Inferior parietal cortex (tissue), 1 donor: ENCODE data around the gene POR.

Experiments used
- DNase-seq: peaks from one replicate; pipeline ENCODE4 v3.0.0-alpha.2; 2016; ENCODE audit errors: extremely low spot score

POR gene

DNA sequence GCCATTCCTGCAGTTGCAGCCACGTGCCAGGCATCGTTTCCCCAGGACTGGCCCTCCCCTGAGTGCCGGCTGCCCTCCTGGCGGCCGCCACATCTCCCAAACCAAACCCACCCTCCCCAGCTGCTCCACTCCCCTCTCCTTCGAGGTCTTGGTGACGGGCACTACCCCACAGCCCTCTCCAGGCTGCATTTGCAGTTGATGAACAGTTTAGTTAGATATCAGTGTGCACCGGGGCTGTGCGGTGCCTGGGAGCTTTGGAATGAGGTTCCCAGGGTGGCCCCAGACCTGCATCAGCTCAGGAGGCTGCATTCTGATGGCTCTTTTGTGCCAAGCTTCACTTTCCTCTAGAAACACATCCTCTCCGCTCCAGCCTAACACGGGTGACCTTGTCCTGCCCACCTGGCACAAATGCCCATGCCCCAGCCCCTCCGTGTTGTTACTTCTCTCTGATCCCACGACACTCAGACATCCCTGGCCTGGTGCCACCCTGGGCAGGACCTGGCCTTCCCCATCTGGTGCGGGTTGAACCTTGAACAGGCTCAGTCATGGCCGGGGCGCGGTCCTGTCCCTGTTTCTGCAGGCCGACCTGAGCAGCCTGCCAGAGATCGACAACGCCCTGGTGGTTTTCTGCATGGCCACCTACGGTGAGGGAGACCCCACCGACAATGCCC lies 64.9 kb downstream of the POR start:
- DNase-seq, result no peak

DNA sequence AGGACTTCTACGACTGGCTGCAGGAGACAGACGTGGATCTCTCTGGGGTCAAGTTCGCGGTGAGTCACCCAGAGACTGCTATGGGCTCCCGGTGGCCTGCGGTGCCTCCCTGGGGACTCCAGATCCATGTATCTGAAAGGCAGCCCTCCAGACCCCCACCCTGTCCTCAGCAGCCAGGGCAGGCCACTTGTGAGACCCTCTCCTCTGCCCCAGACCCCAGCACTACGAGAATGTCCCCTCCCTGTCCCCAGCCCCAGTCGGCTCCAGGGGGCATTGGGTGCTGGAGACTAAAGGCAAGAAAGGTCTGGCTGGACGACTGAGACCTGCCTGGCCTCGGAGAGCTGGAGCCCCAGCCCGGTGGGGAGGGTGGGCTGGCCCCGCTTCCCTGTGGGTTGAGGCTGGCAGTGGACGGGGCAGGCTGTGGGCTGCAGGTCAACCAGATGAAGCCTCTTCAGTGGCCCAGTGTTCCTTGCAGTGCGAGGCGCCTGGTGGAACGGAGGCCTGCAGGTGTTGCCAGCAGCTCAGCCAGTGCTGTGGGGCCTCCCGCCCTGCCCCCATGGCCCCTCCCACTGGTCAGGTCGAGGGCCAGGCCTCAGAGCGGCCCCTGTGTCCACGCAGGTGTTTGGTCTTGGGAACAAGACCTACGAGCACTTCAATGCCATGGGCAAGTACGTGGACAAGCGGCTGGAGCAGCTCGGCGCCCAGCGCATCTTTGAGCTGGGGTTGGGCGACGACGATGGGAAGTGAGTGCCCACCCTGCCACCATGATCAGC lies 65.7 kb downstream of the POR start:
- DNase-seq, result no peak

DNA sequence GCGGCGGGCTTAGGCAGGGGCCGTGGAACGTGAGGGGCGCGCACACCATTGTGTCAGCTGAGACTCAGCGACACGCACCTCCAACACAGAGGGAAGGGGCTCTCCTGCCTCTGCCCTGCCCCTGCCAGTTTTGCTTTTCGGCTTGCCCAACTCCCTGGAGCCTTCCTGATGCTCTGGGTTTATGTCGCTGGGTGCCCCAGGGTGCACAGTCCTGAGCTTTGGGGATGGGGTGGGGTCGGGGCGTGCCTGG lies 66.2 kb downstream of the POR start:
- DNase-seq, result no peak

DNA sequence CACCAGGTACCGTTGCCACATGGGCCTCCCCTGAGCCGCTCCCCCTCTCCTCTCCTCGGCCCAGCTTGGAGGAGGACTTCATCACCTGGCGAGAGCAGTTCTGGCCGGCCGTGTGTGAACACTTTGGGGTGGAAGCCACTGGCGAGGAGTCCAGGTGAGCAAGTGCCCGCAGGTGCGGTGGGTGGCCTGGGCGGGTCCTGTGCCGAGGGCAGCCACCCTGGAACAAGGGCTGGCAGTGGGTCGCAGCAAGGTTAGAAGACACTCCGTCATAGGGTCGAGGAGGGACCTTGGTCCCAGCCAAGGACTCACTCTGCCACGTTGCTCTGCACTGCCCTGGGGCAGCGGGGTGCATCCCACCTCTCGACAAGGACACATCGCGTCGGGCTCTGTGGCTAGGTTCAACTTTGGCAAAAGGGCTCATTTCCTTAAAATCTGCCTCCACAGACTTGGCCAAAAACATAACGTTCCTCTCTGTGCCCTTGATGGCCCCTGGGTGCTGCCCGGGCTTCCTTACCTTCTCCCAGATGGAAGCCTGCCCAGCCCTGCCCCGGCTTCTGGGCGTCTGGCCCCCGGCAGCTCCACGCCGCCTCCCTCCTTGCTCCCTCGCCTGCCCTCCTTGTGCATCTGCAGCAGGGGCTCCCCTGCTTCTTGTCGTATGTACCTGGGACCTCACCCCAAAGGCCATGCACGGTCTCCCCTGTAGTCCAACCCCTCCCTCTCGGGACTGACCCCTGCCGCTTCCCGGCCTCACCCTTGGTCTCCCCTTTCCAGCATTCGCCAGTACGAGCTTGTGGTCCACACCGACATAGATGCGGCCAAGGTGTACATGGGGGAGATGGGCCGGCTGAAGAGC lies 66.7 kb downstream of the POR start:
- DNase-seq, result no peak

DNA sequence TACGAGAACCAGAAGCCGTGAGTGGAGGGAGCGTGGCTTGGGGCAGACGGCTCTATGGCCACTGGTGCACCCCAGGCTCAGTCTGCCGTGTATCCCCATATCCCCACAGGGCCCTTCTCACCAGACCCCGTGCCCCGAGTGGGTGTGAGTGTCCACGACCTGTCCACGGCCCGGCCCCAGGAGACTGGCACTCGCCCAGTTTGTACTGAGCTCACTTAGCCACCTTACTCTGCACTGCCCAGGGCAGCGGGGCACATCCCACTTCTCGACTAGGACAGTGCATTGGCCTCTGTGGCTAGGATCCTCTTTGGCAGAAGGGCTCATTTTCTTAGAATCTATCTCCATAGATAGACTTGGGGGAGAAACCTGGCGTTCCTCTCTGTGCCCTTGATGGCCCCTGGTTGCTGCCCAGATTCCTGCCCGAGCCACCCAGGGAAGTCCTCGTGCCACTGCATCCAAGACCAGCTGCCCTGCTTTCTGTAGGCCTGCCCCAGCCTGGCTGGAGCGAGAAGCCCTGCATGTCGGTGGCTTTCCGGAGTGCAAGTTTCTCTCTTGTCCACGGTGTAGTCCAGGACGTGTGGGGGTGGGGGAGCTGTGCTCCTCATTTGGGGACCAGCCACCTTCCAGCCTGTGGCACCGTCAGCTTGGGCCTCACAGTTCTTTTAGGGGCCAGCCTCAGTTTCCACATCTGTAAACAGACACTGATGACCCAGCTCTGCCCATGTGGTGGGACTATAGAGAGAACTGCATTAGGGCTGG lies 67.5 kb downstream of the POR start:
- no peak for DNase-seq

DNA sequence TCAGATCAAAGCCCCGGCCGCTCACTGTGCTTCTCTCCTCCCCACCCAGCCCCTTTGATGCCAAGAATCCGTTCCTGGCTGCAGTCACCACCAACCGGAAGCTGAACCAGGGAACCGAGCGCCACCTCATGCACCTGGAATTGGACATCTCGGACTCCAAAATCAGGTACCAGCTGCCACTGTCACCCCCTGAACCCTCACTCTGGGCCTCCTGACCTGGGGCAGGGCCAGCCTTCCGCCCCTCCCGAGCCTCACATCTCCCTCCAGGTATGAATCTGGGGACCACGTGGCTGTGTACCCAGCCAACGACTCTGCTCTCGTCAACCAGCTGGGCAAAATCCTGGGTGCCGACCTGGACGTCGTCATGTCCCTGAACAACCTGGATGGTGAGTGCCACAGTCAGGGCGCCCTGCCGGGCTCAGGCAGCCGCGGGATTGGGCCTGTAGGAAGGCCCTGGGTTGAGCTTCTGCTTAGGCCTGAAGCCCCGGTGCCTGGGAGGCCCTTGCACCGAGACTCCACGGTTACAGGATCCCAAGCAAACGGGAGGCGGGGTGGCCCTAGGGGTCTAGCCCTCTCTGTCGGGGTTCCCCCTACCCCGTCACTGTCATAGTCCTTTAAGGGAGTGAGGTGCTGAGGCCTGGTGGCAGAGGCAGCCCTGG lies 68.6 kb downstream of the POR start:
- DNase-seq, result no peak

DNA sequence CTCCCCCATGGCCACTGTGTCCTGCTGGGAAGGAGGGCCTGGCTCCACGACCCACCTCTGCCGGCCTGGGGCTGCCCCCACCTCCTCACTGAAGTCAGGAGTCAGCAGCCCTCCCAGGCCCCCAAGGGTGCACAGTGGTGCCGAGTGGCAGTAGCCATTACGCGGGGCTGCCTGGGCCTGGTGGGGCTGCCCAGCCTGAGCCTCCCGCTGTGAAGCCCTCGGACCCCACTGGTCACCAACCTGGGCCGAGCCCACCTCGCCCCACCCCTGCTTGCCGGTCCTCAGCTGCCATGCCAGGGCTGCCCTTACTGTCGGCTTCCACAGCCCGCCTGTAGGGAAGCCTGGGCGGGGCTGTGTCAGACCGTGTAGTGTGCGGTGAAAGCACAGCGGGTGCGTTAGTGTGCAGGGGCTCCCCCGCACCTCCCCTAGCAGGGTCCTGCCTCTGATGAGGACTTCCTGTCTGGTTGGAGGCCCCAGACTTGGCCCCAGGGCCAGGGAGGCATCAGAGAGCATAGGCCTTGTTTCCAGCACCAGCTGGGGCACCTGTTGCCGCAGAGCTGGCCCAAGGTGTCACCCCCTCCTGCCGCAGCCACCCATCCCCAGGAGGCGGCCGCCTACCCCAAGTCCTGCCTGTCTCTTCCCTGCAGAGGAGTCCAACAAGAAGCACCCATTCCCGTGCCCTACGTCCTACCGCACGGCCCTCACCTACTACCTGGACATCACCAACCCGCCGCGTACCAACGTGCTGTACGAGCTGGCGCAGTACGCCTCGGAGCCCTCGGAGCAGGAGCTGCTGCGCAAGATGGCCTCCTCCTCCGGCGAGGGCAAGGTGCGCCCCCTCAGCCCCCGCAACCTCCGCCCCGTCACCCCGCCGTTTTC lies 69.4 kb downstream of the POR start:
- DNase-seq, result no peak

DNA sequence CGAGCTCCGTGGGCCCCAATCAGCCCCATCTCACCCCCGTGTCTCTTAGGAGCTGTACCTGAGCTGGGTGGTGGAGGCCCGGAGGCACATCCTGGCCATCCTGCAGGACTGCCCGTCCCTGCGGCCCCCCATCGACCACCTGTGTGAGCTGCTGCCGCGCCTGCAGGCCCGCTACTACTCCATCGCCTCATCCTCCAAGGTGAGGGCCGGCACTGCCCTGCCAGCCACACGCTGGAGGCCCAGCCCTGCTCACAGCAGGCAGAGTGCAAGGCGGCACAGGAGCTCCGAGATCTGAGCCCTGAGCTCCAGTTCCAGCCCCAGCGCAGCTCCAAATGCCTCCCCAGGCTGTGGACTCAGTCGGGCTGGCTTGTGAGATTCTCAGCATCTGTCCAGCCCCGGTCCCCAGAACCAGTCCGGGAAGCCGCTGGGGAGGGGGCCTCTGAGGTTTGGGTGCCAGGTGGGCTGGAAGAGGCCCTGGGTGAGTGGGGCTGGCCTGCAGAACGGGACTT lies 70.1 kb downstream of the POR start:
- no peak for DNase-seq

DNA sequence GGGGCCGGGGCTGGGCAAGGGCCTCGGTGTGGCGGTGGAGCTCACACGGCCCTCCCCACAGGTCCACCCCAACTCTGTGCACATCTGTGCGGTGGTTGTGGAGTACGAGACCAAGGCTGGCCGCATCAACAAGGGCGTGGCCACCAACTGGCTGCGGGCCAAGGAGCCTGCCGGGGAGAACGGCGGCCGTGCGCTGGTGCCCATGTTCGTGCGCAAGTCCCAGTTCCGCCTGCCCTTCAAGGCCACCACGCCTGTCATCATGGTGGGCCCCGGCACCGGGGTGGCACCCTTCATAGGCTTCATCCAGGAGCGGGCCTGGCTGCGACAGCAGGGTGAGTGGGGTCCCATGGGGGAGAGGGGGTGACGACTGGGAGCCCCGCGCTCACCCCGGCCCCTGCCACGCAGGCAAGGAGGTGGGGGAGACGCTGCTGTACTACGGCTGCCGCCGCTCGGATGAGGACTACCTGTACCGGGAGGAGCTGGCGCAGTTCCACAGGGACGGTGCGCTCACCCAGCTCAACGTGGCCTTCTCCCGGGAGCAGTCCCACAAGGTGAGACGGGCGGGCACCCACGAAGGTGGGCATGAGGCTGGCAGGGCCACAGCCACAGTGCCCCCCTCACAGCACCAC lies 70.7 kb downstream of the POR start:
- no peak for DNase-seq

DNA sequence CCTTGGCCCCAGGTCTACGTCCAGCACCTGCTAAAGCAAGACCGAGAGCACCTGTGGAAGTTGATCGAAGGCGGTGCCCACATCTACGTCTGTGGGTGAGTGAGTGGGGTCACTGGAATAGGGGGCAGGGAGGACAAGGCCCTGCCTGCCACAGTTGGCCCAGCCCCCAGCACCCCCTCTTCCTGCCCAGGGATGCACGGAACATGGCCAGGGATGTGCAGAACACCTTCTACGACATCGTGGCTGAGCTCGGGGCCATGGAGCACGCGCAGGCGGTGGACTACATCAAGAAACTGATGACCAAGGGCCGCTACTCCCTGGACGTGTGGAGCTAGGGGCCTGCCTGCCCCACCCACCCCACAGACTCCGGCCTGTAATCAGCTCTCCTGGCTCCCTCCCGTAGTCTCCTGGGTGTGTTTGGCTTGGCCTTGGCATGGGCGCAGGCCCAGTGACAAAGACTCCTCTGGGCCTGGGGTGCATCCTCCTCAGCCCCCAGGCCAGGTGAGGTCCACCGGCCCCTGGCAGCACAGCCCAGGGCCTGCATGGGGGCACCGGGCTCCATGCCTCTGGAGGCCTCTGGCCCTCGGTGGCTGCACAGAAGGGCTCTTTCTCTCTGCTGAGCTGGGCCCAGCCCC lies 71.3 kb downstream of the POR start:
- no peak for DNase-seq

DNA sequence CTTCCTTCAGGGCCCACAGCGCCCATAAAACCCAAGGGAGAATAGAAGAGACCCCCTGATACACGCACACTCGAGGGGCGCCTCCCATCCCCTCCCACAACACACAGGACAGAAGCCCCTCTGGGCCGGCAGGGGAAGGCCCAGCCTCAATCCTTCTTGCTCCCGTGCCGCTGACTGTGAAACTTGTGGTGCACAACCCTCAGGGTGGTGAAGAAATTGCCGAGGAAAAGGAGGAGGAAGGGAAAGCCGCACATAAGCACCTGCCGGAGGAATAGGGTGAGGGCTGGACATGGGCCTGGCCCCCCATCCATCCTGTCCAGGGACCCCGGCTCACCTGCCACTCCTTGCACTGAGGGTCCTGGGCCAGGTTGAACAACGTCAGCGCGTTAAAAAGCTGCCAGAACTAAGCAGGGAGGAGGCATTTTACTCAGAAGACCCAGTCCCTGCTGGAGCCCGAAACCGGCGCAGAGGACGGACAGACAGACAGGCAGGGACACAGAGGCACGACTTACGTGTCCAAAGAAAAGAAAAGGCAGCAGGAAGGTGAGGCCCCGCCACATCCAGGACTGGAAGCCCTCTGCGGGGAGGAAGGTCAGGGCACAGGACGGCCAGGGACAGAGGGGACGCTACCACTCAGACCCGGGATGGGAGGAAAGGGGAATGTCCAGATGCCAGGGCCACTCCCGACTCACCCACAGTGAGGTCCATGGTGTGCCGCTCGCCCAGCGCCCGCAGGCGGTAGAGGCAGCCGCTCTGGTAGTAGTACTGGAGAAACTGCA lies 72.3 kb downstream of the POR start:
- DNase-seq, result no peak

DNA sequence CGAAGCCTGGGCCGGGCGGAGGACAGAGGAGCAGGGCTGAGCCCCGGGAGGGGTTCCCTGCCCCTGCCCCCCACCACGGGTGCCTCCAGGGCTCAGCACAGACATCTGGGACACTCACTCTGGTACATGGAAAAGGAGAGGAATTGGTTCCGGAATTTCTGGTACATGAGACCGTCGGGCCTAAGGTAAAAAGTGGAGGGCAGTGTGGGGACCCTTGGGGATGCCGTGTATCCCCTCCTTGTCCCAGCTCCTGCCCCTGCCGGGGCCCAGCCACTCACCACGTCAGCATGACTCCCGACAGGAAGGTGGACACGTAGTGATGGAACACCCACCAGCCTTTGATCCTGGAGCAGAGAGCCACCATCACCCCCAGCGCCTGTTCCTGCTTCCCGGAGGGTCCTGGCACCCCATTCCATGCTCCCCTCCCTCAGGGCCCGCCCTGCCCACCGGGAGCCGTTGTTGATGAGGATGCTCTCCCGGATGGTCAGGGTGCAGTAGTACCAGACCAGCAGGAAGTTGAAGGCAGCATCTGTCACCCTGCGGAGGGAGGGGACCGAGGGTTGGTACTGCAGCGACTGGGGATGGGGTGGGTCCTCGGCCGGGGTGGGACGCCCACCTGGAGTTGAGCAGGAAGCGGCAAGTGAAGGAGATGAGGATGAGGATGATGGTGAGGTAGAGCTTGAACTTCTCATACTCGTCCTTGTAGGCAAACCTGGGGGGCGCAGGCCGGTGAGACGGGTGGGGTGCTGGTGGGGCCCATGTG lies 73.0 kb downstream of the POR start:
- no peak for DNase-seq

DNA sequence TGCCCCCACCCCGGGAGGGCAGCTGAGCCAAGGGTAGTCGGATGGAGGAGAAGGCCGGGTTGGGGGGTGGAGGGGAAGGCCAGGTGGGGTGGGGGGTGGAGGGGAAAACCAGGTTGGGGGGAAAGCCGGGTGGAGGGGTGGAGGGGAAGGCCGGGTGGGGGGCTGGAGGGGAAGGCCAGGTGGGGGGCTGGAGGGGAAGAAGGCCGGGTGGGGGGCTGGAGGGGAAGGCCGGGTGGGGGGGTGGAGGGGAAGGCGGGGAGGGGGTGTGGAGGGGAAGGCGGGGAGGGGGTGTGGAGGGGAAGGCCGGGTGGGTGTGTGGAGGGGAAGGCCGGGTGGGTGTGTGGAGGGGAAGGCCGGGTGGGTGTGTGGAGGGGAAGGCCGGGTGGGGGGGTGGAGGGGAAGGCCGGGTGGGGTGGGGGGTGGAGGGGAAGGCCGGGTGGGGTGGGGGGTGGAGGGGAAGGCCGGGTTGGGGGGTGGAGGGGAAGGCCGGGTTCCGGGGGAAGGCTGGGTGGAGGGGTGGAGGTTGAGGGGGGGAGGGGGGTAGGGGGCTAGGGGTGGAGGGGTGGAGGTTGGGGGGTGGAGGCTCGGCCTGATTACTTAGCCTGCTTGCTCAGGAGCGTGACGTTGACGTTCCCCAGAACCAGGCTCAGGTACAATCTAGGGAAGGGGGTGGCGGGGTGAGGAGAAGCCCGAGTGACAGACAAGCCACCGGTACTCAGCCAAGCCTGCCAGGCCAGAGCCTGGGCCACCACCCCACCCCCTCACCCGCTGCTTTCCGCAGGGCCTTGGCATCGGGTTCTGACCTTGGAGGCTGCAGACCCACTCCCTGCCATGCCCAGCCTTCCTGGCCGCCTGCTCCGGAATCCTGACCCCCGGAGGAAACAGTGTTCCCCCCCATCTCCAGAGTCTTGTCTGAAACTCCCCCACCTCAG lies 73.9 kb downstream of the POR start:
- no peak for DNase-seq

DNA sequence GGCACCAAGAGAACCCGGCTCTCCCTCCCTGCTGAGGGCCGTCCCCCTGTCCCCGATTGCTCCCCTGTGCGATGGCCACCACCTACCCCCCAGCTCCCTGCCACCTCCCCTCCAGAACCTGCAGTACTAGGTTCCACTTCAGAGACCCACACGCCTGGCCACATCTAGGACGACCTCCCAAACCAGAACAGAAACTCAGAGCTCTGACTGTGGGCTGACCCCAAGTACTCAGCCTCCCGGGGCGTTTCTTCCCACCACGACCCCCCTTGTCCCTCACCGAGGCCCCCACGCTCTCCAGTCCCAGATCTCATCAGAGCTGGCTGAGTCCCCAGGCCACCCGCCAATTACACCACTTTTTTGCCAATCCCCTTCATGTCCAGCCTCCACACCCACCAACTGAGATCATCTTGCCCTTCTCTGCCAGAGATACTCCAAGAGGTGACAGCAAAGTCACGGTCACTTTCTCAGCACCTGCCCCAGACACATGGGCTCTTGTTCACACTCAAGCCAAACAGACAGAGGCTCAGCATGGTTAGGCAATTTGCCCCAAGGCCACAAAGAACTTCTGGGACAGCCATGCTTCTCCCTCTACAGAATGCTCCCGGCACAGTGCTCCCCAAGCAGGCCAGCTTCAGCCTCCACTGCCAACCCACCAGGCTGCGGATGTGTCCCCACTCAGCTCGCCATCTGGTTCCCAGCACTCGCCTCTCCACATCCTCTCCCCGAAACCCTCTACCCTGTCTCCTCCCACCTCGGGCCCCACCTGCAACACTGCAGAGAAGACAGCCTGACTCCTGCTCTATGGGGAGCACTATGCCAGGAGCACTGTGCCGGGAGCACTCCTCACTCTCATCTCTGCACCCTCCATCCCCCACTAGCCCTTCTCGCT lies 74.8 kb downstream of the POR start:
- DNase-seq, result no peak

DNA sequence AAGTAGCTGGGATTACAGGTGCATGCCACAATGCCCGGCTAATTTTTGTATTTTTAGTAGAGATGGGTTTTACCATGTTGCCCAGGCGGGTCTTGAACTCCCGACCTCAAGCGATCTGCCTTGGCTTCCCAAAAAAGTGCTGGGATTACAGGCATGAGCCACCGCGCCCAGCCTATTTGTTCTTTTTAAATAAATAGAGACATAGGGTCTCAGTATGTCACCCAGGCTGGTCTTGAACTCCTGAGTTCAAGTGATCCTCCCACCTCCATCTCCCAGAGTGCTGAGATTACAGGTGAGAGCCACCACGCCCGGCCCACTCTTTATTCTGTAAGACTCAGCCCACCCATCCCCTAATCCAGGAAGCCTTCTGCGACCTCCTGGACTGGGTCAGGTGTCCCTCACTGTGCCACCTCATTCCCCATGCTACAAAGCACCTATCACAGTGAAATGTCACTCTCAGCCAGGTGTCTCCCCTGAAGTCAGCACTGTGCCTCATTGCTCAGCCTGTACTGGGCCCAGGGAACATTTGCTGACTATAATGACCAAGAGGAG lies 76.7 kb downstream of the POR start:
- no peak for DNase-seq
